Measurements from ENCODE around the gene COL8A1. TPM values are rescaled to one million over a fixed set of nuclear protein-coding genes. Genes with fewer than 3 reads are reported as not detected.

COL8A1 gene
- total RNA-seq, 1 donor from 2014 or later = 0.75 TPM

DNA sequence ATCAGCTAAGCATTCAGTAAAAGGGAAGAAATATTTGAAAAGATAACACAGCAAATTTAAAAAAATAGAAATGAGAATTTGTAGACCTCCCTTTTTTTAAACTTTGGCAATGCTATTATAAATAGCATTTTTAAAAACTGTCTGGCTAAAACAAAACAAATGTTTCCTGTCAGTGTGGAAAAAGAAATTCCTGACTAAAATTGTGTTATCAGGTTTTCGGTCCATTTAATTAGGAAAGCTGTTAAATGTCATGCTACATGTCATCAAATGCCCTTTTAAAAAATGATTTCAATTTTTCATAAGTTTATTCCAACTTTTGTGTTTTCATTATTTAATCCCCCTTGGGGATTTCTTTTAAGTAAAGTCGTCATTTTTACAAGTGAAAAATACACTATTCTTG is 29.6 kb downstream of the COL8A1 start:
- DNase-seq (ENCODE audit: low spot score) (no peak), ATAC-seq (no peak)

DNA sequence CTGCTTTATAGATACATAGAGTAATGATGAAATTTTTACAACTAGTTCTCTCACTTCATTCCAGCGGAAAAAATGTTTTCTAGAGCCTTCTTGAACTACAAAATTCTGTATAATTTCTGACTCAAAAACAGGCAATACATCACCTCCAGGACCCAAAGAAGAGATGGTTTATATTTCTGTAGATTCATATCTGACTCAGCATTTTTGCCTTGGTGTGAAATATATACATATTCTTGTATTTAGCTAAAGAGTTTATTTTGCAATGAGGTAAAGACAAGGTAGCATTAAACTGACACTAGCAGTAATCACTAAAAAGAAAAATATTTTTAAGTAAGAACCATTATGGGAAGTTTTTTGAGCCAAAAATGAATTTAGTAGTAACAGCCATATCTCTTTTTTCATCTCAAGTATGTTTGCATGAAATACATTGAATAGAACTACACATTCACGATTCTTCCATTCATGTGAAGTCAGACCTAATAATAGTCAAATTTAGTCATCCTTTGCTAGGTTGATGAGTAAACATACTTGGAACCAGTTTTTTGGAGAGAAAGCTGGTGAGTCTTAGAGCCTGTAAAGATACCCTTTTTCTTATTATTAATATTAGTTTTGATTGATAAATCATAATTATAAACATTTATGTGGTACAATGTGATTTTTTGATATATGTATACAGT is 31.6 kb downstream of the COL8A1 start:
- DNase-seq (ENCODE audit: low spot score) (no peak), ATAC-seq (no peak)

DNA sequence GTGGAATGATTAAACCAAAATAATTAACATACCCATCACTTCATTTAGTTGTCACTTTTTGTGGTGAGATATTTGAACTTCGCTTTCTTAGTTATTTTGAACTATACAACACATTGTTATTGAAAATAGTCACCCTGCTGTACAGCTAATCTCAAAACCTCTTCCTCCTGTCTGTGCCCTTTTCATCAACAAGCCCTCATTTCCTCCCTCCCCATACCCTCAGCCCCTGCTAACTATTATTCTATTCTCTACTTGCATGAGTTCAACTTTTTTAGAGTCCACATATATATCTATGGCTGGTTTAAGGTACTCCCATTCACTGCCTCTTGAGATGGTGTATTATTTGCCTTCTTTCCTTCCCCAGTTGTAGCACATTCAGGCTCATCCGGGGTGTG is 32.2 kb downstream of the COL8A1 start:
- ATAC-seq = no peak
- no peak for DNase-seq (ENCODE audit: low spot score)

DNA sequence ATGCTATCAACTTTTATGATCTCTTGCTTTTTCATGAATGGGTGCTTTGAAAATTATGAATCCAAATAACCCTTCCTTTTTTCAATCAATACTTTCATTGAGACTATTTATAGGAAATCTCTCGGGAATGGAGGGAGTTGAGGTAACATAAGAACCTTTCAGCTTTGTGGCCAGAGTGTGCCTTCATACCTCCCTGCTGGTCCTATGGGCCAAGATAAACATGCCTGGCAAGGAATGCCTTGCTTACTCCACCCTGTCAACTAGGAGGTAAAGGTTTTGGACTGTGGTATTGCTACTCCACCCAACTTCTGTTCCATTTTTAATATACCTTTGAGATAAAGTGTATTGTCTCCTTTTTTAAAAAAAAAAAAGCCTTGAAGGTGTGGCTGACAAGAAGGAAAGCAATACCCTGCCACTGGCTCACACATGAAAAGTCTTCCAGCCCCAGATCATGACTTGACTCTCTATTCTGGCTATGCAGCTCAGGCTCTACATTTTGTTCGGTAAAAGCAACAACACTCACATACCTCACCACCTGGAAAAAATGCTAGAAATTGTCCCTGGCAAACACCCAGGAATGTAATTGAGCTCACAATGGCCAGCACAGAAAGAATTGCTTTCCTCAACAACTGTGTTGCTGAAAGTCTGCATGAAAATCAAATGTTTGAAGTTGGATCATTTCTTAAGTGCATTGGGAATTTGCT is 35.8 kb downstream of the COL8A1 start:
- ATAC-seq = no peak
- no peak for DNase-seq (ENCODE audit: low spot score)

DNA sequence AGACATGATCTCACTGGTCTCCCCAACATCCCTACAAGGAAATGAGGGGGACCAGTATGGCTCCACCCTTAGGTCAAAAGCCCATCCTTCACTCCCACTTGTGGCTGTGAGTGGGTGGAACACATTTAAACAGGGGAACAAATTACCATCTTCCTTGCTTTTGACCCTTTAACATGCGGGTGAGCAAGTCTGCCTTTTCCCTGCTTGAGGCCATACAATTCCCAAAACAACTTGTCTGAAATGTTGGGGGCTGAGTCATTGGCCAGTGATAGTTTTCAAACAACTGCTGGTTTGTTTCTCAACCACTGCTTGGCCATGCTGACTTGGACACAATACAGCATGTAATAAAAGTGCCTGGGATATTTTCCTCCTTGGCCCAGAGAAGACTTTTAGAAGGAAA is 39.6 kb downstream of the COL8A1 start:
- ATAC-seq = no peak
- DNase-seq (ENCODE audit: low spot score) = no peak

DNA sequence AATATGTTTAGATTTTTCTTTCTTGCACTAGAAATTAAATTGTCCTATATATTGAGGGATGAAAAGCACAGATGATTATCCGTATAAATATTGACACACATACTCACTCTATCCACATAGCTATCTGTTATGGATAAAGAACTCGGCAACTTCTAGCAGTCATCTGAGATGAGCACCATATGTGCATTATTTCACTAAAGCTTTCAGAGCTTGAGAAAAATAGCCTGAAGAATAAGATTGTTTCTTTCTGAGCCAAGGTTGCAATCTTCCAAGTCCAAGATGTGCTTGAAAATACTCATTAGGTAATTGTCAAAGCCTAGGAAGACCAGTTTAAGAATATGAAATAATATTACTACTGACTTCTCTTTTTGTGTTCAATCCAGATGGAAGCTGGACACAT is 40.5 kb downstream of the COL8A1 start:
- no peak for ATAC-seq

DNA sequence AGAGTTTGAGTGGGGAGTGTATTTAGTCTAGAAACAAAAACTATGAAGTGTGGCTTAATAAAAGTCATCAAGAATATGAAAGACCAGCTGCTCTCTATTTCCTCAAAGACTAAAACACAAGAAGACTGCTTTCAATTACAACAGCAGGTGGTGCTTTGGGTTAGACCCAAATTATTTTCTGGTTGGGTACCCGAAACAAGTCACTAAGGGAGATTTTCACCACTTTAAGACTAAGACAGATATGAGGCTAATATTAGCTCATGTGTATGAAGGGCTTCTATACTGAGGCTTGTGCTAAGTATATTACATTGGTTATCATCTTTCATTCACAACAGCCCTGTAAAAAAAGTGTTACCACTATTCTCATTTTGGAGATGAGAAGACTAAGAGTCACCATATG is 43.1 kb downstream of the COL8A1 start:
- no peak for DNase-seq (ENCODE audit: low spot score)

More for the DNA sequence above, 40.5 kb downstream of the COL8A1 start:
- no peak for DNase-seq (ENCODE audit: low spot score)

DNA sequence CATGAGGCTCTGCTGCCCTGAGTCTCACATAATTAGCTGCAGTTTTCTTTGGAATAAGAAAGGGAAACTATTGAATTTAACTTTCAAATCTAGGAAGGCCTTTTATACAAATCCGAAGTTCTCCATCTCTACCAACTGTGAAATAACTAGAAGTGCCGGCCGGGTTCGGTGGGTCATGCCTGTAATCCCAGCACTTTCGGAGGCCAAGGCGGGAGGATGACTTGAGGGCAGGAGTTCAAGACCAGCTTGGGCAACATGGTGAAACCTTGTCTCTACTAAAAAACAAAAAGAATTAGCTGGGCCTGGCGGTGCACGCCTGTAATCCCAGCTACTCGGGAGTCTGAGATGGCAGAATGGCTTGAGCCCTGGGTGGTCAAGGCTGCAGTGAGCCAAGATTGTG is 43.6 kb downstream of the COL8A1 start:
- no peak for DNase-seq (ENCODE audit: low spot score)
- no peak for ATAC-seq

More for the DNA sequence above, 43.1 kb downstream of the COL8A1 start:
- no peak for ATAC-seq

DNA sequence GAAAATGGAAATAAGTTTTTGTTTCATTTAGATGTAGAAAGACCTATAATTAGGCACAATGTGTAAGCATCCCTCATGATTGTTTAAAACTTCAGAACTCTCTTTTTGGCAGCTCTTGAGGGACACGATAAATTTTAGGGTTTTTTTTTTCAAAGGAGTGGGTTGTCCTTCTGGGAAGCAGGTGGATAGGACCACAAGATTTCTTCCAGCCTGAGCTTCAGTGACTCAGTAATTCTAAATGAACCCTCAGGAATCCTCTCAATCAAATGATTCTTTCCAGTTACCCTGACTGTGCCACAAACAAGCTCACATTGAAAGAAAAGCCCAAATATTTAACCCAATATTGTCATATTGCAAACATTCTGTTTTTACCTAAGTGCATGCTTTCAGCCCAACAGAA is 45.1 kb downstream of the COL8A1 start:
- no peak for DNase-seq (ENCODE audit: low spot score)
- no peak for ATAC-seq

DNA sequence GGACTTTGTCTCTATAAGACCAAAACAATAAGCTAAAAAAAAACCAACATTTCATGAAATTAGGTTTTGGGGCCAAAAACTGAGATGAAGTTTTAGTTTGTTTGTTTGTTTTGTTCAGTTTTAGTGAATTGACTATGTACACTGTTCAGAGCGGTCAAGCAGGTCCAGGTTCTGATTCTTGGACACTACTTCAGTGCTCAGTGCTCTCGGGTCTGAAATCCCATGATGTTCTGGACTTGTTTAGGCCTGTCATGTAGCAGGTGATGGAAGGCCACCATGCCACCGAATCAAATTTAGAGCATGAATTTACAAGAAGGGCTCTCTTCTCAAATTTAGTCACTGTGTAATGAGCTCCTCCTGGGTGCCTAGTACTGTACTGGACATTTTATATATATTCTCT is 45.5 kb downstream of the COL8A1 start:
- no peak for ATAC-seq
- no peak for DNase-seq (ENCODE audit: low spot score)

DNA sequence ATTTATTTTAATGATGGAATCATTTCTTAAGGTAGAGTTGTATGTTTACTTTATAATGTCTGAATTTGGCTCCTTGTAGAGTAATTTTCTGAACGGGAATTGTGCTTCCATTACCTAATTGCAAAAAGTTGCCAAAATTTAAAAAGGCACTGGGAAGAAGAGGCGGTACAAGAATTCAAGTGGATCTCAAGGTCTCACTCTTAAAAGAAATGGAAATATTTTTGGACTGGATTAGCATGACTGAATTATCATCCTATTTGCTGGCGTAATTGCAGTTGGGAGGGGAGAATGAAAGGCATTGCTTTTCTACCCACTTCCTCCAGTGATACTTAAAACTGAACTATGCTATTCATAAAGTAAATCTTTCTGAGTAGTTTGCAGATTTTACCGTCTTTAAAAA is 46.2 kb downstream of the COL8A1 start:
- no peak for ATAC-seq
- no peak for DNase-seq (ENCODE audit: low spot score)

DNA sequence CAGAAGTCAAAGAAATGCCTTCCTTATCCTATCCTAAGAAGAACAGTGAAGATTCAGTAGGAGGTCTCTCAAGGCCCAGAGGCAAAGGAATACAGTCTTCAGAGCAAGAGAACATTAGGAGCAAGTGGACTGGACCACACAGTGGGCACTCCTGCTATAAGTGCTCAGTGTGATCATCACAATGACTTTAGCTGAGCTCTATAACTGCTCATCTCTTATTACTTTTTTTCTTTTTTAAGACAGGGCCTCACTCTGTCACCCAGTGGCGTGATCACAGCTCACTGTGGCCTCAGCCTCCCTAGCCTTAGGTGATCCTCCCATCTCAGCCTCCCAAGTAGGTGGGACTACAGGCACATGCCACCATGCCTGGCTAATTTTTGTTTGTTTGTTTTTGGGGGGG is 48.1 kb downstream of the COL8A1 start:
- DNase-seq (ENCODE audit: low spot score) (no peak), ATAC-seq (no peak)

DNA sequence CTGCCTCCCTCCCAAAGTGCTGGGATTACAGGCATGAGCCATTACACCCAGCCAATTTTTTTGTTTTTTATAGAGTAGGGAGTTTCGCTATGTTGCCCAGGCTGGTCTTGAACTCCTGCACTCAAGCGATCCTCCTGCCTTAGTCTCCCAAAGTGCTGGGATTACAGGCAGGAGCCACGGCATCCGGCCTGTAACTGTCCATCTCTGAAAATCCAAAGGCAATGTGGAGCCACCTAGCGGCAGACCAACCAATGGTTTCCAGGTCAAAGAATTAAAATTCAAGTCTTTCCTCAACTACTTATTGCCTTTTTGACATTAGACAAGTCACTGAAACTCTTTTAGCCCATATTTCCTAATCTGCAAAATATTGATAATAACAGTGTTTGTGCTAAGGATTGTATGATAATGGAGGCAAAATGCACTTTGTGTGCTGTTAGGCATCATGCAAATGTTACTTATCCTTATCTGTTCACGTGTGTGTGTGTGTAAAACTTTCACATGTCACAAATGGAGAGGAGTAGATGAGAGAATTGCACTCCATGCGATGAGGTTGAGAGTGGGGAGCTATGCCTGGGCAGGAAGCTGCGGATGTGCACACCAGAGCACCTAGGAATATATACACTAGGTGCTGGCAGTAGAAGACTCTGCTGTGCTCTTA is 48.7 kb downstream of the COL8A1 start:
- DNase-seq (ENCODE audit: low spot score) = peak; percentile 48
- ATAC-seq = peak; percentile 78

DNA sequence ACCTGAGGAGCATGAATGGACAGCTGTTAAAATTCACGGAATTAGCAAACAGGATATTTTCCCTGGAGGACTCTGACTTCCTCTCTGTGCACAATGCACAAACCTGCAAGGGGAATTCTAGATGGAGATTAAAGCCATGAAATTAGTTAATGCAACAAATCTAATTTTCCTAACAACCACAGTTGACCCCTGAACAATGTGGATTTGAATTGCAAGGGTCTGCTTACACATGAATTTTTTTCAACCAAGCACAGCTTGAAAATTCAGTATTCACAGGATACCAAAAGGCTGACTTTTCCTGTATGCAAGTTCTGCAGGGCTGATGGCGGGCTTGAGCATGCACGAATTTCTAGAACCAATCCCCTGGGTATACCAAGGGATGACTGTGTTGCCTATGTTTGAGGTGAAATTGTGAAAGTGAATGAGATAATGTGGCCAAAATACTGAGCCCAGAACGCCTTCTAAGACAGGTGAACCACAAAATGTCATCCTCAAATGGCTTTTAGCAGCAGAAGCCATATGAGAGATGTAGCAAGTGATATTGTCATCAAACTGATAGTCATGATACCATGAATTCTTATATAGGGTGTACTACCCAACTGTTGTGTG is 52.5 kb downstream of the COL8A1 start:
- DNase-seq (ENCODE audit: low spot score) = no peak
- no peak for ATAC-seq

DNA sequence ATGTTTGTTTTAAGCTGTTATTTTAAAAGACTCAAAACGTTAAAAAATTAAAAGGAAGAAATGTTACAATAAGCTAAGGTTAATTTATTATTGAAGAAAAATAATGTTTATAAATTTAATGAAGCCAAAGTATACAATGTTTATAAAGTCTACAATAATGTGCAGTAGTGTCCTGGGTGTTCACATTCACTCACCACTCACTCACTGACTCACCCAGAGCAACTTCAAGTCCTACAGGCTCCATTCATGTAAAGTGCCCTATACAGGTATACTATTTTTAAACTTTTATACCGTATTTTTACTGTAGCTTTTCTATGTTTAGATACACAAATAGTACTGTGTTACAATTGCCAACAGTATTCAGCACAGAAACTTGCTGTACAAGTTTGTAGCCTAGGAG is 55.2 kb downstream of the COL8A1 start:
- no peak for ATAC-seq
- DNase-seq (ENCODE audit: low spot score) = no peak

DNA sequence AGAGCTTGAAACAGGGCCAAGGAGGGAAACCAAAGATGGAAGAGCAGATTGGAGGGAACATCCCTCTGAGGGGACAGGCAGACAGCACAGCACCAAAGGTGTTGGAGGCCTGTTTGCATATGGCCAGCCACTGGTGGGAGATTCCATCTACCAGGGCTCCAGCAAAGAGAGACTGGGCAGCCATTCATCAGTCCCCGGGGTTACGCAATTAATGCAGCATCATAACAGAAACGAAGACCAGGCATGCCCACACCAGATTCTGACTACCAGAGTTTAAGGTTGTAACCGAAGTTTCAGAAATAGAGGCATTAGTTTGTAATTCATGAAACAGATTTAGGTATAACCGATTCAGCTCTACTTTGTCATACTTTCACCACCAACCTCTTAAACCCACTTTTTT is 58.1 kb downstream of the COL8A1 start:
- ATAC-seq (no peak), DNase-seq (ENCODE audit: low spot score) (no peak)

DNA sequence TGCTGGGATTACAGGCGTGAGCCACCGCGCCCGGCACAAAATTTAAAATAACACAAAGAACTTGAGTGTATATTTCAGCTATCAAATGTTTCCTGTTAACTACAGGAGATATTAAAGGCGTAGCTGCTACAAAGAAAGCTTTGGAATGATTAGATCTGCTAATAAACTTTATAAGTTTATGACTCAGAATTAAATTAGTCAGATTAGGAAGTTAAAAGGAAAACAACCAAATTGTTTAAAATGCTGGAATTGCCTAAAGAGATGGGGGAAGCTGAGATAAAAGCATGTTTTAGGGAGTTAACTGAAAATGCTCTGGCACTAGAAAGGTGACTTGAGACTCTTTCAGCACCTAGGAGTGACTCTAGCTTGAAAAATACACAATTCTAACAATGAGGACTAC is 58.9 kb downstream of the COL8A1 start:
- DNase-seq (ENCODE audit: low spot score) (no peak), ATAC-seq (no peak)

DNA sequence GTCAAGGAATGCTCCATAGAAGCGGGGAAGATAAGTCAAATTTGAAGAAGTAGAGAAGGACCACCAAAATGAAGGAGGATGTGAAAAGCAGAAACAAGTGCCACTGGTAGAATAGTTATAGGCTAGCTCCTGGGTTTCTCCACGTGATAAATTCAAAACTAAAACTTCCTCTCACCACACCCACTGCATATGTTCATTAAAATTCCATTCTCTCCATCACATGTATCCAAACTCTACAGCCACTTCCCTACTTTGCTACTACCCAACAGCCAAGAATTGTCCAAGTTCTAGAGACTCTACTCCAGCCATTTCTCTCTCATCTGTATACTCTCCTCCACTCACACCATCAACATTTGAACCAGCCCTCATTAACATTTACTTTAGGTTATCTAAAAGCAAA is 60.5 kb downstream of the COL8A1 start:
- no peak for ATAC-seq
- no peak for DNase-seq (ENCODE audit: low spot score)

DNA sequence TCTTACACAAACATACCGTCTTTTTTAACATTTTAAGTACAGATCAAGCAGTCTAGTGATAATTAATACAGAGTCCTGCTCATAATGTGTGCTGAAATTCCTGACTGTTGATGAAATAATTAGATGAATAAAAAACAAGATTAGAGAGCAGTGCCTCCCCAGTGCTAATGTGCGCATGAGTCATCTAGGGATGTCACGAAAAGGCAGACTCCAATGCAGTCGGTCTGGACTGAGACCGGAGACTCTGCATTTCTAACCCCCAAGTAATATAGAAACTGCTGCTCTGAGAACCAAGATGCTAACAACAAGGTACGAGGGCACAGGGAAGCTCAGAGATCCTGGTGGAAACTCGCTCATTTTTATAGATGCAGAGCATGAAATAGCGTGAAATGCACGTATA is 61.4 kb downstream of the COL8A1 start:
- no peak for DNase-seq (ENCODE audit: low spot score)

DNA sequence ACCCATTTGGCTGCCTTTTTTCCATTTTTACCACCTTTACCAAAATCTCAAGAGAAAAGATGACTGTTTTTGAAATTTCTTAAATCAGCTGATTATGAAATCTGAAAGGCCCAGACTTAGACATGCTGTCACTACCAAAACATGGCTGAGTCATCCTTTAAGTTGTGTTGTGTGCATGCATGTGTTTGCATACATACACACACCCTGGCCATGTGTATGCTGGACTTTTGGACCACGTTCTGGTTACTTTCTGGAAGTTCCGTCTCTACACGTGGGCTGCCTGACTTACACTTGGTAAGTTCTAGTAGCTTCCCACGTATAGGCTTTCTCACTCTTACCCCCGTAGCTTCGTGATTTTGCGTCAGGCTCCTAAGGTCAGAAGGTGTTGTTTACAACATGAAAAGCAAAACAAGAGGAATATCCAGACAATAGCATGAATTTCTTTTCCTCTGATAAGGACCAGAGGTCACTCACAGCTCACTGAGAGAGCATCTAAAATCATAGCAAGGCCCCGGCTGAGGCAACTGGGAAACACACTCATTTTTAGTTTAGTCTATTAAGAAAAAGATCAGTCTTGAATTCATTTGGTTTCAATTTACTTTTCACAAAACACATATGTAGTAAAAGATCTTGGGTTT is 62.4 kb downstream of the COL8A1 start:
- ATAC-seq = no peak

More for the DNA sequence above, 61.4 kb downstream of the COL8A1 start:
- ATAC-seq = no peak

More for the DNA sequence above, 62.4 kb downstream of the COL8A1 start:
- DNase-seq (ENCODE audit: low spot score) = no peak

All from left lobe of liver (tissue), 2 donors.